HG03139 (cell line): ENCODE data around the gene DYNC1H1.

ENCODE experiments used
- ATAC-seq: cut with Tn5 transposase; IDR thresholded peaks from one replicate; pipeline ENCODE4 v1.9.1; 2021; ENCODE audit not compliant: unreplicated experiment

The DYNC1H1 gene

GRCh38 chr14:102034301-102034700 is 69.9 kb downstream of the DYNC1H1 start:
- ATAC-seq = no peak

- ATAC-seq = no peak
Observed at GRCh38 chr14:102035914-102036313, 71.5 kb downstream of the DYNC1H1 start.

DNA sequence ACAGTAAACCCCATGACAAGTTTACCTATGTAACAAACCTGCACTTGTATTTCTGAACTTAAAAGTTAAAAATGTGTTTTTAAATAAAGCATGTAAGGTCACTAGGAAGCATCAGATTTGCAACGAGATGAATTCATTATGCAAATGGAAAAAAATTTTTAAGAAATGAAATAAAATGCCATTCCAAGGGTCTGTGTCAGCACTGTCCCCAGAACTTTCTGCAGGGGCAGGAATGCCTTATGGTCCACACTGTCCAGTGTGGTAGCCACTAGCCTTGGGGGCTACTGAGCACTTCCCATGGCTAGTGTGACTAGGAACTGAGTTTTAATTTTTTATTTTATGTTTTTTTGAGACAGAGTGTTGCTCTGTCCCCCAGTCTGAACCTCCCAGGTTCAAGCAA is 73.3 kb downstream of the DYNC1H1 start:
- ATAC-seq = no peak

DNA sequence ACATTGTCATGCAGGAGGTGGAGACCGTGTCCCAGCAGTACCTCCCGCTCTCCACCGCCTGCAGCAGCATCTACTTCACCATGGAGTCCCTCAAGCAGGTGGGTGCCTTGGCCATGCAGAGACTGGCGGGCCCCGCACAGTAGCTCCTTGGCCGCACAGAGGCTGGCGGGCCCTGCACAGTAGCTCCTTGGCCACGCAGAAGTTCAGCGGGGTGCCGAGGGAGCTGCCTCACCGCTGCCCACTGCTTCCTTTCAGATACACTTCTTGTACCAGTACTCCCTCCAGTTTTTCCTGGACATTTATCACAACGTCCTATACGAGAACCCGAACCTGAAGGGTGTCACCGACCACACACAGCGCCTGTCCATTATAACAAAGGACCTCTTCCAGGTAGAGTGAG is 74.8 kb downstream of the DYNC1H1 start:
- ATAC-seq = no peak

- no peak for ATAC-seq
Observed at GRCh38 chr14:102040153-102040552, 75.8 kb downstream of the DYNC1H1 start.

DNA sequence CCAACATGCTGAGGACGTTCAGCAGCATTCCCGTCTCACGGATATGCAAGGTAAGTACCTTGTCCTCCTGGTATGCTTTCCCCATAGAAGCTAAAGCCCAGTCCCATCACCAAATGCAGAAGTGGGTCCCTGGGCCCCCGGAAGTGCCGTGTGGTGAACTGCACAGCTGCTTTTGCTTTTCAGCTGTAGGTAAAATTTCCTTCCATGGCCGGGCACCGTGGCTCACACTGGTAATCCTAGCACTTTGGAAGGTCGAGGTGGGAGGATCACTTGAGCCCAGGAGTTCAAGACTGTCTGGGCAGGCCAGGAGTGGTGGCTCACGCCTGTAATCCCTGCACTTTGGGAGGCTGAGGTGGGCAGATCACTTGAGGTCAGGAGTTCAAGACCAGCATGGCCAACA is 78.3 kb downstream of the DYNC1H1 start:
- no peak for ATAC-seq

- ATAC-seq = no peak
Observed at GRCh38 chr14:102043251-102044025, 79.1 kb downstream of the DYNC1H1 start.

- ATAC-seq = no peak
Observed at GRCh38 chr14:102044566-102044965, 80.2 kb downstream of the DYNC1H1 start.

GRCh38 chr14:102046337-102047278 is 82.2 kb downstream of the DYNC1H1 start:
- no peak for ATAC-seq

GRCh38 chr14:102047808-102048540 is 83.6 kb downstream of the DYNC1H1 start:
- no peak for ATAC-seq

- ATAC-seq = no peak
Observed at GRCh38 chr14:102049258-102050025, 85.1 kb downstream of the DYNC1H1 start.

DNA sequence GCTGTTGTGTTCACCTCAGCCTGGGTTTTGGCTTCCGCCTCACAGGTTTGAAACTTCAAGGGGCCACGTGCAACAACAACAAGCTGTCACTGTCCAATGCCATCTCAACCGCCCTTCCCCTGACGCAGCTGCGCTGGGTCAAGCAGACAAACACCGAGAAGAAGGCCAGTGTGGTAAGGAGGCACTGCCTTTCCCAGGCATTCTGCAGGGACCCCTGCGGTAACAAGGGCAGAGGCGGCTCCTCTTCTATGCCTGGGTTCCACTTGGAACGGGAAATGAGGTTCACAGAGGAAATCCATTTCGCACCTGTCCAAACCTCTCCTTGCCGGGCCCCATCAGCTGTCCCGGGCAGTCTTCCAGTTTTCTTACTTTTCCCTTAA is 85.6 kb downstream of the DYNC1H1 start:
- ATAC-seq = no peak

DNA sequence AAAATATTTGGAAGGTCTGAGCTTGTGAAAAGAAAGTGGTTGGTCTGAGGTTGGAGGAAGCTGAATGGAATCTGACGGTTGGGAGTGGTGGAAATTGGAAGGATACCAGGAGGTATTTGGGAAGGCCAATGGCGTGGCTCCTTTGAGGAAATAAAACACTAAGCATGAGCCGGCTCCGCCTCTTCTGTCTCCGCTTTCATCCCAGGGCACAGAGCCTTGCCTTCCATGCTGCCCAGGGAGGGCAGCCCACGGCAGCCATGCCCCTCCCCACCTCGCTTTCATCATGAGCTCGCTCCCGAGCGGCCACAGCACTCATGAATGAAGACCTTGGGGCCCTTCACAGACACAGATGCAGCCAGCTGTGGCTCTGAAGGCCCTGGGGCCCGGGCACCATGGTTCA is 86.3 kb downstream of the DYNC1H1 start:
- ATAC-seq = no peak

DNA sequence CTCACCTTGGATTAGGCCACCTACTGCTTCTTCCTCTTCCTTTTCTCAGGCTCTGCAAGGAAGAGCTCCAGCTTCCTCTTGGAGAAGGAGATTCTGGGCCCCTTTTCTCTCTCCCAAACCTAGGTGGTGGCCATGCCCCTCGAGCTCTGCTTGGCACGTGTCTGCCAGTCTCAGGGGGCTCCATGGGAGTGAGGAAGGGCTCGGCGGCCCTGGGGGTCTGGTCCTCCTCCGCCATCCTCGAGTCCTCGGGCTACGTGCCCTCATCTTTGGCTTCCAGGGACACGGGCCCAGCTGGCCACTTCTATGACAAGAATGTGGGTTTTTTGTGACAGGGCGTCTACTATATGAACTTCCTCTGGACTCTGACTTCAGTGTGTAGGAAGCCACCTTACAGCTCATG is 88.1 kb downstream of the DYNC1H1 start:
- no peak for ATAC-seq

GRCh38 chr14:102055181-102055901 is 91.0 kb downstream of the DYNC1H1 start:
- ATAC-seq = no peak

DNA sequence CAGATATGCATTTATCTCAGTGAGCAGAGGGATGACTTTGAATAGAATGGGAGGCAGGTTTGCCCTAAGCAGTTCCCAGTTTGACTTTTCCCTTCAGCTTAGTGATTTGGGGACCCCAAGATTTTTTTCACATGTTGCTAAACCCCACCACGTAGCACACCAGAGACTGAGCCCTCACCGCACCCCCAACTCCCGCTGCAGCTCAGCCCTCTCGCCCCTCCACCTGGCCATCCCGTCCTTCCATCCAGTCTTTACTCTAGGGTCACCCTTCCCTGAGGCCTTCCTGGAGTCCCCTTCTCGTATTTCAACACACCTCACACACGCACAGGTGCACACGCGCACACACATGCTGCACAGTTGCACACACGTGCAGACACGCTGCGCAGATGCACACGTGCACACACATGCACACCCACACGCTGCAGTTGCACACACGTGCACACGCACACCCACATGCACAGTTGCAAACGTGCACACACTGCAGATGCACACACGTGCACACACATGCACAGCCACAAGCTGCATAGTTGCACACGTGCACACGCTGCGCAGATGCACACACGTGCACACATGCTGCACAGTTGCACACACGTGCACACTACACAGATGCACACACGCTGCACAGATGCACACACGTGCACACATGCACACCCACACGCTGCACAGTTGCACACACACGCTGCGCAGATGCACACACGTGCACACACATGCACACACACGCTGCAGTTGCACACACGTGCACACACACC is 92.5 kb downstream of the DYNC1H1 start:
- ATAC-seq = no peak

DNA sequence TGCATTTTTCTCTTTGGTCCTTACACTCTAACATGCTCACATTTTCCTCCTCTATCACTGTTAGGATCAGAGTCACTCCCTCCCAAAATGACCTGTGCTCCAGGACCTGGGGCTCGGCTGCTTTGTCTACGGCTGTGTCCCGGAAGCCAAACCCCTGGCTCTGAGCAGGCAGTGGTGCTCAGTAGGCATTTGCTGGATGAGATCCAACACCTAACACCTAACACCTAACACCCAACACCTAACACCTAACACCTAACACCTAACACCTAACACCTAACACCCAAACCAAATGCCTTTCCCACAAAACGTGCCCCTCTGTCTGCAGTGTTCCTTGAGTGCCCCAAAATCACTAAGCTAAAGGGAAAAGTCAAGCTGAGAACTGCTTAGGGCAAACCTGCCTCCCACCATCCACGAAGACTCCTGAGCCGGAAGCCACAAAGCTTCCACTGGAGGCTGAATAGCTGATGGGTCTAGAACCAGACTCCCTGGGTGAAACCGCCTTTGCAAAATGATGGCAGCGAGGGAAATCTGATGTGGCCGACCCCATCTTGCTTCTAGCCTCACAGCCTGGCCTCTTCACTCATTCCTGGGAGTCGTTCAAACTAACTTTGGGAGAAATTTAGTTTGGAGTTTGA is 93.2 kb downstream of the DYNC1H1 start:
- ATAC-seq = no peak

DNA sequence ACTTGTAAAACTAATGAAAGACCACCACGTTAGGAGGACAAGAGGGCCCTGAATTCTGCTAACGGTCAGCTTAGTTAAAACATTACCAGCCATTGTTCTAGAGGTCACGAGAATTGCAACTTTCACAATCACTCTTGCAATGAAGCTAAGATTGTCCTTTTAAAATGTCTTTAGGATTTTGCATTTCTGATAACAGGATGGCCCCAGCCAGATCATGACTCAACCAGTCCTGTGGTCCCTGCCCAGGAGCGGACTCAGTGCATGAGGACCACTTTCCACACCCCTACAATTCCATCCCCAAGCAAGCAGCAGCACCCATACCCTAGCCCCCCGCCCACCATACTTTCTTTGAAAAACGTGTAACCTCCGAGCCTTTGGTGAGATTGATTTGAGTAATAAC is 93.8 kb downstream of the DYNC1H1 start:
- no peak for ATAC-seq

DNA sequence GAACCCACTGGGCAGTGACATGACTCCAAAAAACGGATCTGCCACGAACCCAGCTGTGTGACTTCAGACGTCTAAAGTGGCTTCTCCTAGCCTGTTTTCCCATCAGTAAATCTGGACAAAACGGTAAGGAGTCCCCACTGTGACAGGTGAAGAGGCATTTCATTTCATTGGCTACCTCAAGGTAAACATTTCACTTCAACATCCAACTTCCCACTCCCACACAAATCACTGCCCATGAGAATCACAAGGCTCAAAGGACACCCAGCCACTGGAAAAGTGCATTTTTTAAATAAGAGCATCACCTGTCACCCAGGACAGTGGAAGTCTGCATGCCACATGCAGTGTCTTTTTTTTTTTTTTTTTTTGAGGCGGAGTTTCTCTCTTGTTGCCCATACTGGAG is 94.6 kb downstream of the DYNC1H1 start:
- no peak for ATAC-seq
